H1 (cell line): ENCODE measurements around the gene TSPAN3. TPM values are rescaled to one million over a fixed set of nuclear protein-coding genes. Genes with fewer than 3 reads are reported as not detected.

Experiments
- CTCF ChIA-PET: fragments of 300-600 bp; sonication (Branson Sonifier 250); formaldehyde crosslinking; loops from one replicate; lab custom pipeline; 2021; ENCODE audit not compliant: partially characterized antibody; lab: Charles Lee
- POLR2A ChIA-PET: fragments of 300-600 bp; sonication (Branson Sonifier 250); formaldehyde crosslinking; loops from one replicate; lab custom pipeline; 2021; ENCODE audit warnings: inconsistent platforms; ENCODE audit not compliant: partially characterized antibody; lab: Charles Lee
- DNase-seq, 2 experiments: peaks; one replicate each; pipeline versions ENCODE4 v3.0.0 to v3.0.0-alpha.2; 2010 to 2022; ENCODE audit warnings: low spot score in 2 of 2, low read depth in 1 of 2, mixed read lengths in 1 of 2
- FAIRE-seq: peaks from 2 replicates; lab custom pipeline; 2011; peaks lifted over from hg19 to GRCh38; lab: Jason Lieb, UNC
- H2AFZ ChIP-seq: 2 replicates; pipeline ENCODE4 v1.8.1; 2012; ENCODE audit warnings: low read length, inconsistent platforms
- H2AK5ac ChIP-seq: 2 replicates; pipeline ENCODE4 v1.6.1; 2013; ENCODE audit warnings: low read depth, low read length
- H2BK120ac ChIP-seq: replicated peaks from 2 replicates; pipeline ENCODE3; 2013; ENCODE audit warnings: low read depth, low read length, inconsistent platforms
- H2BK12ac ChIP-seq: 2 replicates; pipeline ENCODE4 v1.6.1; 2013; ENCODE audit warnings: low read depth, low read length
- H2BK15ac ChIP-seq: 2 replicates; pipeline ENCODE4 v1.6.1; 2013; ENCODE audit warnings: low read length
- H2BK20ac ChIP-seq: 2 replicates; pipeline ENCODE4 v1.6.1; 2013; ENCODE audit warnings: low read length
- H2BK5ac ChIP-seq: 2 replicates; pipeline ENCODE4 v1.6.1; 2013; ENCODE audit warnings: low read depth, low read length
- H3K14ac ChIP-seq: 2 replicates; pipeline ENCODE4 v1.6.1; 2013; ENCODE audit warnings: inconsistent platforms; ENCODE audit not compliant: insufficient read length
- H3K18ac ChIP-seq: 2 replicates; pipeline ENCODE4 v1.6.1; 2013; ENCODE audit warnings: low read length; ENCODE audit errors: extremely low read depth
- H3K23ac ChIP-seq: 2 replicates; pipeline ENCODE4 v1.6.1; 2013; ENCODE audit warnings: inconsistent platforms; ENCODE audit not compliant: insufficient read length
- H3K23me2 ChIP-seq: 2 replicates; pipeline ENCODE4 v1.6.1; 2013; ENCODE audit warnings: low read depth, low read length
- H3K27ac ChIP-seq: 2 replicates; pipeline ENCODE4 v1.6.1; 2011; ENCODE audit warnings: low read depth, low read length, inconsistent platforms
- H3K27me3 ChIP-seq, 4 experiments: replicated peaks in 1 of 4; 1 replicate in 1 of 4; 2 replicates in 3 of 4; pipeline versions ENCODE4 v1.6.1 to v1.8.1; 2011 to 2013; ENCODE audit warnings: low read length in 3 of 4, mild to moderate bottlenecking in 3 of 4, inconsistent platforms in 2 of 4, mixed read lengths in 2 of 4, moderate library complexity in 1 of 4; ENCODE audit not compliant: control insufficient read depth in 3 of 4, insufficient read depth in 3 of 4; ENCODE audit errors: extremely low read depth in 1 of 4
- H3K36me3 ChIP-seq, 4 experiments: 2 replicates each; pipeline versions ENCODE4 v1.6.1 to v1.8.1; 2011 to 2013; ENCODE audit warnings: mild to moderate bottlenecking in 4 of 4, low read length in 3 of 4, moderate library complexity in 2 of 4, control low read depth in 1 of 4, inconsistent platforms in 1 of 4; ENCODE audit not compliant: insufficient read depth in 4 of 4, control insufficient read depth in 2 of 4
- H3K4ac ChIP-seq: replicated peaks from 2 replicates; pipeline ENCODE3; 2013; ENCODE audit warnings: low read length, low read depth, mixed read lengths, inconsistent platforms; ENCODE audit not compliant: insufficient read length
- H3K4me1 ChIP-seq, 4 experiments: replicated peaks in 1 of 4; 1 replicate in 1 of 4; 2 replicates in 3 of 4; pipeline versions ENCODE4 v1.6.1 to v1.8.1; 2011 to 2013; ENCODE audit warnings: low read length in 3 of 4, inconsistent platforms in 2 of 4, mixed read lengths in 1 of 4; ENCODE audit not compliant: insufficient read depth in 4 of 4, control insufficient read depth in 3 of 4
- H3K4me2 ChIP-seq, 2 experiments: 2 replicates each; pipeline versions ENCODE4 v1.6.1 to v1.8.1; 2011 to 2013; ENCODE audit warnings: low read depth in 2 of 2, low read length in 2 of 2, control low read depth in 1 of 2, inconsistent platforms in 1 of 2, mild to moderate bottlenecking in 1 of 2; ENCODE audit not compliant: insufficient read depth in 1 of 2
- H3K4me3 ChIP-seq, 4 experiments: fragments of 200-600, 300-600 bp in 1 of 4; sonication (generic), shearing (Covaris generic), sonication (Bioruptor Twin) in 1 of 4; 2 replicates each; pipeline versions ENCODE4 v1.5.1 to v1.8.1; 2011 to 2016; ENCODE audit warnings: low read length in 4 of 4, low read depth in 3 of 4, control low read depth in 2 of 4, inconsistent platforms in 2 of 4, mild to moderate bottlenecking in 2 of 4, mixed read lengths in 1 of 4, moderate library complexity in 1 of 4; ENCODE audit not compliant: insufficient read depth in 2 of 4; ENCODE audit errors: extremely low read depth in 1 of 4
- H3K56ac ChIP-seq: replicated peaks from 2 replicates; pipeline ENCODE3; 2013; ENCODE audit warnings: low read depth, mild to moderate bottlenecking, mixed read lengths, low read length, inconsistent platforms; ENCODE audit not compliant: insufficient read length
- H3K79me1 ChIP-seq: 2 replicates; pipeline ENCODE4 v1.6.1; 2013; ENCODE audit warnings: low read depth, low read length, control low read depth
- H3K79me2 ChIP-seq, 2 experiments: 2 replicates each; pipeline versions ENCODE4 v1.6.1 to v1.8.1; 2012 to 2013; ENCODE audit warnings: low read length in 2 of 2, mild to moderate bottlenecking in 2 of 2, inconsistent platforms in 1 of 2; ENCODE audit not compliant: insufficient read depth in 2 of 2, control insufficient read depth in 1 of 2
- H3K9ac ChIP-seq, 4 experiments: replicated peaks in 1 of 4; 1 replicate in 1 of 4; 2 replicates in 3 of 4; pipeline versions ENCODE4 v1.6.1 to v1.8.1; 2011 to 2013; ENCODE audit warnings: low read depth in 3 of 4, low read length in 3 of 4, control low read depth in 2 of 4, mild to moderate bottlenecking in 2 of 4, moderate library complexity in 2 of 4, inconsistent platforms in 1 of 4; ENCODE audit errors: extremely low read depth in 1 of 4
- H3K9me3 ChIP-seq, 2 experiments: 2 replicates each; pipeline versions ENCODE4 v1.6.1 to v1.8.1; 2012 to 2013; ENCODE audit warnings: mild to moderate bottlenecking in 2 of 2, moderate library complexity in 2 of 2, control low read depth in 1 of 2, inconsistent platforms in 1 of 2, low read depth in 1 of 2, low read length in 1 of 2, mixed read lengths in 1 of 2; ENCODE audit not compliant: insufficient read depth in 2 of 2
- H4K20me1 ChIP-seq, 2 experiments: replicated peaks in 1 of 2; 2 replicates each; pipeline versions ENCODE3 to v1.8.1; 2011 to 2013; ENCODE audit warnings: inconsistent platforms in 2 of 2, low read length in 2 of 2, mild to moderate bottlenecking in 1 of 2; ENCODE audit not compliant: insufficient read depth in 2 of 2, control insufficient read depth in 1 of 2
- H4K5ac ChIP-seq: 2 replicates; pipeline ENCODE4 v1.6.1; 2013; ENCODE audit warnings: low read length, low read depth, mixed read lengths, inconsistent platforms; ENCODE audit not compliant: insufficient read length
- H4K8ac ChIP-seq: 2 replicates; pipeline ENCODE4 v1.8.0; 2013; ENCODE audit warnings: mild to moderate bottlenecking, moderate library complexity, low read length, inconsistent platforms; ENCODE audit not compliant: insufficient read depth; ENCODE audit errors: extremely low read depth
- H4K91ac ChIP-seq: replicated peaks from 2 replicates; pipeline ENCODE3; 2013; ENCODE audit warnings: low read length, mixed read lengths, inconsistent platforms; ENCODE audit not compliant: insufficient read length
- ATF3 ChIP-seq: IDR thresholded peaks from 2 replicates; pipeline ENCODE4 v1.6.1; 2011; ENCODE audit warnings: low read depth, mild to moderate bottlenecking, low read length; ENCODE audit not compliant: insufficient read depth
- GABPA ChIP-seq: IDR thresholded peaks from 2 replicates; pipeline ENCODE4 v1.6.1; 2011; ENCODE audit warnings: mild to moderate bottlenecking, low read length, moderate library complexity, borderline replicate concordance; ENCODE audit not compliant: insufficient read depth
- KDM5A ChIP-seq: fragments of 200-600 bp; IDR thresholded peaks from 2 replicates; pipeline ENCODE4 v1.7.1; 2012; ENCODE audit warnings: mild to moderate bottlenecking, low read length, inconsistent platforms, mixed read lengths
- RFX5 ChIP-seq: IDR thresholded peaks from 2 replicates; pipeline ENCODE4 v1.6.1; 2011; ENCODE audit warnings: low read depth, low read length, improper control_type of control experiment, borderline replicate concordance
- SIRT6 ChIP-seq: IDR thresholded peaks from one replicate; pipeline ENCODE4 v1.7.1; 2012; ENCODE audit warnings: low read length, inconsistent platforms
- SP4 ChIP-seq: IDR thresholded peaks from 2 replicates; pipeline ENCODE4 v1.6.1; 2012; ENCODE audit warnings: low read length, inconsistent platforms
- TBP ChIP-seq: IDR thresholded peaks from 2 replicates; pipeline ENCODE4 v1.6.1; 2011; ENCODE audit warnings: low read depth, low read length, improper control_type of control experiment
- TEAD4 ChIP-seq: IDR thresholded peaks from 2 replicates; pipeline ENCODE4 v1.6.1; 2012; ENCODE audit warnings: low read depth, low read length, inconsistent platforms, mixed read lengths
- WGBS, 2 experiments: shearing (Covaris generic) in 1 of 2; methylation state at CpG; one replicate each; pipeline versions ENCODE4 v1.1.6 to v1.1.7; 2013 to 2015; ENCODE audit warnings: low lambda C conversion rate in 2 of 2, mixed read lengths in 2 of 2, inconsistent platforms in 1 of 2, low coverage in 1 of 2, missing lambda C conversion rate in 1 of 2; ENCODE audit not compliant: insufficient replicate concordance in 2 of 2, insufficient coverage in 1 of 2, insufficient read length in 1 of 2; ENCODE audit errors: extremely low coverage in 1 of 2, missing lambda C conversion rate in 1 of 2; 5-methylcytosine and 5-hydroxymethylcytosine counted together
- polyA plus RNA-seq, 7 experiments: library from polyadenylated mRNA; depleted of rRNA in 3 of 7; stranded (reverse) in 5 of 7; unstranded in 2 of 7; fragments of >200 nt in 5 of 7; fragments of 200-250 nt in 2 of 7; gene quantifications; 1 replicate in 5 of 7; 2 replicates in 1 of 7; 4 replicates in 1 of 7; pipeline versions ENCODE4 v1.2.1 to v1.2.3, GENCODE V29; 2011 to 2013; ENCODE audit warnings: missing spikeins in 2 of 7, mixed read lengths in 2 of 7
- total RNA-seq: library from RNA; stranded (reverse); fragmentation: NEBNext Ultra II Directional; extraction: Animal tissue kit (Norgen Biotek cat#: 25700); gene quantifications from 2 replicates; pipeline ENCODE4 v1.2.1, GENCODE V29; 2021
- TF ChIP-seq, protein P1 (sequence below): IDR thresholded peaks from 2 replicates; pipeline ENCODE4 v1.6.1; 2012; ENCODE audit warnings: inconsistent platforms

TSPAN3 gene
- total and polyA plus RNA-seq, 2 of the 8 experiments (the other 6 are each of a cell fraction or from before 2014, with no cell fraction given) = 107 to 238 TPM

DNA sequence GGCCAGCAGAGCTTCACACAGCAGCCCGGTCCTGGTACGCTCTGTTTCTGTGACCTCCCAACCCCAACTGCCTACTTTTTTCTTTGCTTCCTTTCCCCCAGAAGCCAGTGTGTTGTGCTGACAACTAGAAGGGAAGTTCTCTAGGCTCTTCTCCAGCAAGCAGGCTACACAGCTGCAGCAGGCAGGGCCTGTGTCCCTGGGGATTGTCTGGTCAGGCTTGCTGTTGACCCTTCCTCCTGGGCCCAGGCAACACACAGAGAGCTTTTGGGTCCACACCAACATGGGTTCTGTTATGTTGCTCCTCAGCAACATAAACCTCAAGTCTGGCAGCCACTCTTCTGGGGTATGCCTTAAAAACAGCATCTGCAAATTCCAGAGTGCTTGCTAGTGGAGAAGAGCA lies 36.2 kb upstream of the TSPAN3 start:
- no peak overlapping the region for H3K18ac ChIP-seq
- H4K20me1 ChIP-seq = peaks cover 0 to 3% of the 10 kb centered on the region in 2 experiments
- H2BK15ac ChIP-seq = no peak overlapping the region
- no peak overlapping the region for H3K4me2 ChIP-seq
- ChIA-PET POLR2A (interaction anchor here (1.0 kb wide), 1 partner anchor 38 kb away, joined by 3 read pairs; no protein-coding TSS in a partner anchor), CTCF (interaction anchor here (0.6 to 10.3 kb wide), 27 partner anchors 13 to 1083 kb away, joined by 3 to 101 read pairs (median 4); no protein-coding TSS in a partner anchor)
- no peaks in the 10 kb centered on the region for H3K23me2 ChIP-seq
- no peak overlapping the region for H3K4ac ChIP-seq
- H3K14ac ChIP-seq = no peak overlapping the region
- DNase-seq (no peak), FAIRE-seq (no peak)
- no peak overlapping the region for H2BK120ac ChIP-seq
- H3K9ac ChIP-seq = no peak overlapping the region
- no peaks in the 10 kb centered on the region for H3K4me1 ChIP-seq
- H3K27ac ChIP-seq = no peak overlapping the region
- TF ChIP-seq SP4 (no peak), SIRT6 (no peak), GABPA (no peak), TEAD4 (no peak), KDM5A (no peak), RFX5 (no peak), TBP (no peak), ATF3 (no peak)
- TF ChIP-seq, protein P1, sequence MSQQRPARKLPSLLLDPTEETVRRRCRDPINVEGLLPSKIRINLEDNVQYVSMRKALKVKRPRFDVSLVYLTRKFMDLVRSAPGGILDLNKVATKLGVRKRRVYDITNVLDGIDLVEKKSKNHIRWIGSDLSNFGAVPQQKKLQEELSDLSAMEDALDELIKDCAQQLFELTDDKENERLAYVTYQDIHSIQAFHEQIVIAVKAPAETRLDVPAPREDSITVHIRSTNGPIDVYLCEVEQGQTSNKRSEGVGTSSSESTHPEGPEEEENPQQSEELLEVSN = no peak
- H4K8ac ChIP-seq = no peak overlapping the region; the same call in 1 of the 2 replicates
- H2BK5ac ChIP-seq = no peak overlapping the region
- no peak overlapping the region for H3K4me3 ChIP-seq
- no peaks in the 10 kb centered on the region for H3K36me3 ChIP-seq
- H3K9me3 ChIP-seq = no peaks in the 10 kb centered on the region
- H2BK12ac ChIP-seq = no peak overlapping the region
- no peak overlapping the region for H2BK20ac ChIP-seq
- 100% methylated on average over 2 of the region's 2 CpGs; no CpG with 5 or more reads in 1 of the 2 experiments for WGBS, 2 experiments
- no peak overlapping the region for H2AFZ ChIP-seq
- no peak overlapping the region for H3K23ac ChIP-seq
- no peak overlapping the region for H2AK5ac ChIP-seq
- H4K91ac ChIP-seq = no peak overlapping the region
- no peaks in the 10 kb centered on the region for H3K79me1 ChIP-seq
- H3K56ac ChIP-seq = no peak overlapping the region
- H3K79me2 ChIP-seq = no peaks in the 10 kb centered on the region
- H3K27me3 ChIP-seq = no peaks in the 10 kb centered on the region
- no peak overlapping the region for H4K5ac ChIP-seq
